ENCODE data around the gene KRT6B. TPM values are rescaled to one million over a fixed set of nuclear protein-coding genes. Genes with fewer than 3 reads are reported as not detected.
"Not testable (repeated sequence)": the region's sequence is repeated elsewhere in the genome, so short reads cannot be mapped to it uniquely, and the experiment has no call there.

Gene KRT6B
- total RNA-seq, 1 experiment from 2014 or later: not detected

DNA sequence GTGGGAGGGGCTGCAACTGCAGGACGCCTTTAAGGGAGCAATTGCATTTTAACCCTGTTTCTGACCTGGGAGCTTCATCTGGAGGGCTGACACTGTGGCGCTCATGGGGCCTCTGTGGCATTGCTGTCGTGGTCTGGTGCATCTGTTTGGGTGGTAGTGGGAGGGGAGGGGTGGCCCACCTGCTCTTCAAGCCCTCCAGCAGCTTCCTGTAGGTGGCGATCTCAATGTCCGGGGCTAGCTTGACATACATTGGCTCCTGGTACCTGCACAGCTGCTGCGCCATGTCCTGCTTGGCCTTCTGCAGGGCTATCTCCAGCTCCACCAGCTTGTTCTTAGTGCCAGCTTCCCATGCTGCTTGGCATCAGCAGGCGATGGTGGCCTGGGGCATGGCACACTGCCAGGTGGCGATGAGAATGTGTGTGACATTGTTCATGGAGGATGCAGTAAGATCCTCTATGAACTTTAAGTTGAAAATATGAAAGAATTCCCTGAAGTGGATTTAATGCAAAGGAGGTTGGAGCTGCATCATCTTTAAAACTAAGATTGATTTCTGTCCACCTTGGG is 38.1 kb downstream of the KRT6B start:
- no TSS peak for BruUV-seq (replicated peaks)
- CTCF ChIA-PET: interaction anchor here (0.6 to 0.7 kb wide), 2 partner anchors 18 to 155 kb away, joined by 3 read pairs; no protein-coding TSS in a partner anchor
- no peak for DNase-seq
- peak in 1 of 2 experiments; percentile 2 for TF ChIP-seq CTCF (IDR thresholded peaks at IDR 0.05; ENCODE audit: insufficient read depth in 1 of 2, low read depth in 1 of 2, low read length in 1 of 2, severe bottlenecking in 1 of 2, unreplicated experiment in 1 of 2)
- no peak overlapping the region for H3K27ac Mint-ChIP-seq (ENCODE audit: unreplicated experiment)
- H3K9me3 Mint-ChIP-seq (ENCODE audit: unreplicated experiment): peaks cover 2% of the 10 kb centered on the region
- no peaks in the 10 kb centered on the region for H3K27me3 ChIP-seq (replicated peaks; ENCODE audit: control insufficient read depth, insufficient read depth, low read length)
- no peaks in the 10 kb centered on the region for H3K36me3 Mint-ChIP-seq (ENCODE audit: insufficient read depth, unreplicated experiment)
- no peak overlapping the region for H3K4me3 ChIP-seq (ENCODE audit: low read depth, low read length)
- peaks cover 5% of the 10 kb centered on the region for H3K4me1 Mint-ChIP-seq (ENCODE audit: low read depth, unreplicated experiment)
- no peak overlapping the region for H3K4me3 Mint-ChIP-seq (ENCODE audit: unreplicated experiment)
- no peaks in the 10 kb centered on the region for H3K27me3 Mint-ChIP-seq (ENCODE audit: insufficient read depth, unreplicated experiment)
- no peaks in the 10 kb centered on the region for H3K4me1 ChIP-seq
- POLR2A ChIA-PET: no interaction called here
- no peaks in the 10 kb centered on the region for H3K9me3 ChIP-seq
- H3K36me3 ChIP-seq (ENCODE audit: control insufficient read depth, insufficient read depth, low read length): no peaks in the 10 kb centered on the region
- intact Hi-C loops (cut with micrococcal nuclease; ENCODE audit: unreplicated experiment): no loop called here

- H3K27me3 ChIP-seq (replicated peaks; ENCODE audit: control insufficient read depth, insufficient read depth, low read length): no peaks in the 10 kb centered on the region
- H3K9me3 ChIP-seq: no peaks in the 10 kb centered on the region
- no peak for TF ChIP-seq CTCF (IDR thresholded peaks at IDR 0.05; ENCODE audit: insufficient read depth in 1 of 2, low read depth in 1 of 2, low read length in 1 of 2, severe bottlenecking in 1 of 2, unreplicated experiment in 1 of 2)
- Mint-ChIP-seq H3K36me3 (ENCODE audit: insufficient read depth, unreplicated experiment) (no peaks in the 10 kb centered on the region), H3K27me3 (ENCODE audit: insufficient read depth, unreplicated experiment) (no peaks in the 10 kb centered on the region), H3K27ac (ENCODE audit: unreplicated experiment) (no peak overlapping the region), H3K4me3 (ENCODE audit: unreplicated experiment) (no peak overlapping the region), H3K9me3 (ENCODE audit: unreplicated experiment) (peaks cover 9% of the 10 kb centered on the region), H3K4me1 (ENCODE audit: low read depth, unreplicated experiment) (peaks cover 5% of the 10 kb centered on the region)
- DNase-seq: no peak
- CTCF ChIA-PET: no interaction called here
- no peaks in the 10 kb centered on the region for H3K36me3 ChIP-seq (ENCODE audit: control insufficient read depth, insufficient read depth, low read length)
- no peak overlapping the region for H3K4me3 ChIP-seq (ENCODE audit: low read depth, low read length)
- H3K4me1 ChIP-seq: no peaks in the 10 kb centered on the region
- no TSS peak for BruUV-seq (replicated peaks)
- POLR2A ChIA-PET: no interaction called here
- intact Hi-C loops (cut with micrococcal nuclease; ENCODE audit: unreplicated experiment): no loop called here
Observed at GRCh38 chr12:52413202-52413601, 38.7 kb downstream of the KRT6B start.

GRCh38 chr12:52411815-52412214 is 40.1 kb downstream of the KRT6B start:
- no peaks in the 10 kb centered on the region for H3K27me3 ChIP-seq (replicated peaks; ENCODE audit: control insufficient read depth, insufficient read depth, low read length)
- ChIA-PET POLR2A (no interaction called here), CTCF (no interaction called here)
- TF ChIP-seq CTCF (IDR thresholded peaks at IDR 0.05; ENCODE audit: insufficient read depth in 1 of 2, low read depth in 1 of 2, low read length in 1 of 2, severe bottlenecking in 1 of 2, unreplicated experiment in 1 of 2): no peak
- no TSS peak for BruUV-seq (replicated peaks)
- no peak for DNase-seq
- Mint-ChIP-seq H3K9me3 (ENCODE audit: unreplicated experiment) (peaks cover 10% of the 10 kb centered on the region), H3K27me3 (ENCODE audit: insufficient read depth, unreplicated experiment) (no peaks in the 10 kb centered on the region), H3K4me1 (ENCODE audit: low read depth, unreplicated experiment) (peaks cover 5% of the 10 kb centered on the region), H3K4me3 (ENCODE audit: unreplicated experiment) (no peak overlapping the region), H3K36me3 (ENCODE audit: insufficient read depth, unreplicated experiment) (peaks cover 4% of the 10 kb centered on the region), H3K27ac (ENCODE audit: unreplicated experiment) (no peak overlapping the region)
- H3K4me3 ChIP-seq (ENCODE audit: low read depth, low read length): no peak overlapping the region
- H3K4me1 ChIP-seq: no peaks in the 10 kb centered on the region
- intact Hi-C loops (cut with micrococcal nuclease; ENCODE audit: unreplicated experiment): no loop called here
- H3K9me3 ChIP-seq: no peaks in the 10 kb centered on the region
- no peaks in the 10 kb centered on the region for H3K36me3 ChIP-seq (ENCODE audit: control insufficient read depth, insufficient read depth, low read length)

GRCh38 chr12:52410589-52411248 is 41.2 kb downstream of the KRT6B start:
- H3K4me1 Mint-ChIP-seq (ENCODE audit: low read depth, unreplicated experiment); H3K36me3 ChIP-seq (ENCODE audit: control insufficient read depth, insufficient read depth, low read length); POLR2A ChIA-PET; H3K4me3 ChIP-seq (ENCODE audit: low read depth, low read length); BruUV-seq (replicated peaks); H3K4me3 Mint-ChIP-seq (ENCODE audit: unreplicated experiment); H3K9me3 ChIP-seq; DNase-seq; H3K27me3 ChIP-seq (replicated peaks; ENCODE audit: control insufficient read depth, insufficient read depth, low read length); intact Hi-C loops (cut with micrococcal nuclease; ENCODE audit: unreplicated experiment); CTCF ChIA-PET; H3K4me1 ChIP-seq; H3K27ac Mint-ChIP-seq (ENCODE audit: unreplicated experiment); H3K27me3 Mint-ChIP-seq (ENCODE audit: insufficient read depth, unreplicated experiment); H3K36me3 Mint-ChIP-seq (ENCODE audit: insufficient read depth, unreplicated experiment): not testable (repeated sequence)
- H3K9me3 Mint-ChIP-seq (ENCODE audit: unreplicated experiment): peaks cover 10% of the 10 kb centered on the region

Measured in Caco-2 (cell line).